ENCODE measurements around the gene RAPGEF4. TPM values are rescaled to one million over a fixed set of nuclear protein-coding genes. Genes with fewer than 3 reads are reported as not detected.

RAPGEF4 gene
- total and polyA plus RNA-seq, 9 of the 15 experiments (the other 6 are each of a cell fraction or from before 2014, with no cell fraction given) = 0.04 to 0.33 (median 0.13) TPM; not detected in 6

GRCh38 chr2:172996387-172996961 is 260.8 kb downstream of the RAPGEF4 start (continued):
- TF ChIP-seq NELFE (IDR thresholded peaks at IDR 0.05; ENCODE audit: insufficient read depth, insufficient read length) (no peak), RNF2 (IDR thresholded peaks at IDR 0.05) (no peak), RBM17 (IDR thresholded peaks at IDR 0.05; ENCODE audit: borderline replicate concordance, low read depth, low read length) (no peak), FOXK1 (CRISPR knock-in tag; IDR thresholded peaks at IDR 0.05; ENCODE audit: borderline replicate concordance) (no peak), TCF7 (IDR thresholded peaks at IDR 0.05; ENCODE audit: borderline replicate concordance) (no peak), GMEB1 (CRISPR knock-in tag; IDR thresholded peaks at IDR 0.05) (no peak), ZNF436 (CRISPR knock-in tag; IDR thresholded peaks at IDR 0.05) (no peak), CREB1 (IDR thresholded peaks at IDR 0.05) (no peak), CREB1 (CRISPR knock-in tag; IDR thresholded peaks at IDR 0.05) (no peak)
- TF ChIP-seq, protein P1, sequence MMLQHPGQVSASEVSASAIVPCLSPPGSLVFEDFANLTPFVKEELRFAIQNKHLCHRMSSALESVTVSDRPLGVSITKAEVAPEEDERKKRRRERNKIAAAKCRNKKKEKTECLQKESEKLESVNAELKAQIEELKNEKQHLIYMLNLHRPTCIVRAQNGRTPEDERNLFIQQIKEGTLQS (IDR thresholded peaks at IDR 0.05) = no peak
- TF ChIP-seq, protein P1 (CRISPR knock-in tag; conservative IDR thresholded peaks at IDR 0.05) = no peak
- TF ChIP-seq, protein P2, sequence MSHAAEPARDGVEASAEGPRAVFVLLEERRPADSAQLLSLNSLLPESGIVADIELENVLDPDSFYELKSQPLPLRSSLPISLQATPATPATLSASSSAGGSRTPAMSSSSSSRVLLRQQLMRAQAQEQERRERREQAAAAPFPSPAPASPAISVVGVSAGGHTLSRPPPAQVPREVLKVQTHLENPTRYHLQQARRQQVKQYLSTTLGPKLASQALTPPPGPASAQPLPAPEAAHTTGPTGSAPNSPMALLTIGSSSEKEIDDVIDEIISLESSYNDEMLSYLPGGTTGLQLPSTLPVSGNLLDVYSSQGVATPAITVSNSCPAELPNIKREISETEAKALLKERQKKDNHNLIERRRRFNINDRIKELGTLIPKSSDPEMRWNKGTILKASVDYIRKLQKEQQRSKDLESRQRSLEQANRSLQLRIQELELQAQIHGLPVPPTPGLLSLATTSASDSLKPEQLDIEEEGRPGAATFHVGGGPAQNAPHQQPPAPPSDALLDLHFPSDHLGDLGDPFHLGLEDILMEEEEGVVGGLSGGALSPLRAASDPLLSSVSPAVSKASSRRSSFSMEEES (CRISPR knock-in tag; IDR thresholded peaks at IDR 0.05) = no peak

All from K562 (cell line).